Activated CD4-positive, alpha-beta T cell treated with anti-CD3 and anti-CD28 coated beads, Interleukin-2, amount 50 U/mL, for 24 hours (primary cell): ENCODE measurements around the gene KNCN.

Experiments
- DNase-seq, 2 donors: peaks; one replicate each; pipeline ENCODE4 v3.0.0-alpha.2; 2020; ENCODE audit warnings: low read depth in 1 of 2, low spot score in 1 of 2

The KNCN gene

DNA sequence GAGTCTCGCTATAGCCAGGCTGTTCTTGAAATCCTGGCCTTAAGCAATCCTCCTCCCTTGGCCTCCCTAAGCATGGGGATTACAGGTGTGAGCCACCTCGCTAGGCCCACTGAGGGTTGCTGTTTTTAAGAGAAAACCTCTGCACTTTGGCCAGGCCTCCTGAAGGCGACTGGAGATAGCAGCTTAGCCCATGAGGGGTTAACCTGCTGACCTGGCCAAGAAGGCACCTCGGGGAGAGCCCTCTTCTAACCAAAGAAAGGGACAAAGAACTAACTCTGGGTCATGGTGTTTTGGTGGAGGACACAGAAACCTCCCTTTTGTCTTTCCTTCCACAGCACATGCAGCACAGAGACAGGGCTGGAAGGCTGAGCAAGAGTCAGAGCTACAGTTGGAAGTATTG is 17.7 kb upstream of the KNCN start:
- DNase-seq, result no peak

DNA sequence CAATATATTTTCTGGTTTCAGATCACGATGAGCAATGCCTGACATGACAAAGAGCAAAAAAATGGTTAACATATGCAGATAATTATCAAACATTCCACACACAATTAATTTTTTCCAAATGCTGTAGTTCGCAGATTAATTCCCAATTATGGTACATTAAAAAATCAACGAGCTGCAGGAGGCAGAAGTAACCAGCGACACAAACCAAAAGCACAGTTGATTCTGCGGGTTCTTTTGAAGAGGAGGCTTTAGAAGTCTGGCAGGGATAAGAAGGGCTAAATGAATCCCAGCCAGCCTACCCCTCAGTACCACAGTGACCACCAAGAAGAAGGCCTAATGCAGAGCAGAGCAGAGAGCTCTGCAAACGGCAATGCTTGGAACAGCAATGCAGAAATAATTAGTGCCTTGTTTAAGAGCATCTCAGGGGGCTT is 17.0 kb upstream of the KNCN start:
- DNase-seq, result no peak

DNA sequence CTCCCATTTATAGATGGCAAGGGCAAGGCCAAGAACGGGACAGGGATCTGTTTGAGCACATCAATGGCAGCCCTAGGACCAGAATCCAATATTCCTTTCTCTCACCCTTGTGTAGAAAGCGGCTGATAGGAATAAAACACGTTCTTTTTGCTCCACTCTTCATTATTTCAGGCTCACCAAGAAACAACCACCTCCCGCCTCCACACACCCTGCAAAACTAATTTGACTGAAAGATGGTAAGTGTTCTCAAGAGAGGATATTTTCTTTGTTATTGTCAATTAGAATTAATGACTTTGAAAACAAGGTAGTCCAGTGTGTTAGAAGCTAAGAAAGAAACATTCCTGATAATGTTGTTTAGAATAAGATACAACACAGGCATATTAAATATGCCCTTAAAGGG is 11.9 kb upstream of the KNCN start:
- no peak for DNase-seq

DNA sequence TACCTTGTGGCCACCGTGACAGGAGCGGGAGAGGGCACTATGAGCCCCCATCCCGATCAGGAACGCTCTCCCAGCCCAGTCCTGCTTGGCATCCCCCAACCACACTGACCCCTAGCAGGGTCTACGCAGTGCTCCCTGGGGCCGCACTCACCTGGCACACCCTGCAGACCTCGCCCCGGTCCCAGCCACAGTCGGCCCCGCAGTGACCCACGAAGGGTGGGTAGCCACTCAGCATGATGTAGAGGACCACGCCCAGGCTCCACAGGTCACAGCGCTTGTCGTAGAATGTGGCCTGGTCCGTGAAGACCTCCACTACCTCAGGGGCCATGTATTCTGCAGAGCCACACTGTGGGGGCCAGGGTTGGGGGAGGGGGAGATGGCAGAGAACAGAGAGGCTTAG is 11.1 kb upstream of the KNCN start:
- no peak for DNase-seq

DNA sequence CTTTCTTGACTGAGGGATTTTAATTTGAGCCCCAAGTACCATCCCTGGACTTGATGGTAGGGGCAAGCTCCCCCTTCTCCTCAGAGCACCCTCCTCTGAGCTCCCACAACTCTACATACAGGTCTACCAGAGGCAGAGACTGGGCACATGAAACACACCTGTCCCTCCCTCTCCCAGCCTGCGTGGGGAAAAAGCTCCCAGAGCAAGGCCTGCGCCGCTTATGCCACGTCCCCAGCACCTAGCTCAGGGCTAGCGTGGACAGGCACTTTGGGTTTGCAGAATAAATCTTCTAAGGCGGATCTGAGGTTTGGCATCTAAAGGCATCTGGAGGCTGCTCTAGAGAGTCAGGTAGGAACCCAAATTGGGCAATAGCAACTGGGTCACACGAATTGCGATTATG is 7.5 kb upstream of the KNCN start:
- DNase-seq, result no peak

DNA sequence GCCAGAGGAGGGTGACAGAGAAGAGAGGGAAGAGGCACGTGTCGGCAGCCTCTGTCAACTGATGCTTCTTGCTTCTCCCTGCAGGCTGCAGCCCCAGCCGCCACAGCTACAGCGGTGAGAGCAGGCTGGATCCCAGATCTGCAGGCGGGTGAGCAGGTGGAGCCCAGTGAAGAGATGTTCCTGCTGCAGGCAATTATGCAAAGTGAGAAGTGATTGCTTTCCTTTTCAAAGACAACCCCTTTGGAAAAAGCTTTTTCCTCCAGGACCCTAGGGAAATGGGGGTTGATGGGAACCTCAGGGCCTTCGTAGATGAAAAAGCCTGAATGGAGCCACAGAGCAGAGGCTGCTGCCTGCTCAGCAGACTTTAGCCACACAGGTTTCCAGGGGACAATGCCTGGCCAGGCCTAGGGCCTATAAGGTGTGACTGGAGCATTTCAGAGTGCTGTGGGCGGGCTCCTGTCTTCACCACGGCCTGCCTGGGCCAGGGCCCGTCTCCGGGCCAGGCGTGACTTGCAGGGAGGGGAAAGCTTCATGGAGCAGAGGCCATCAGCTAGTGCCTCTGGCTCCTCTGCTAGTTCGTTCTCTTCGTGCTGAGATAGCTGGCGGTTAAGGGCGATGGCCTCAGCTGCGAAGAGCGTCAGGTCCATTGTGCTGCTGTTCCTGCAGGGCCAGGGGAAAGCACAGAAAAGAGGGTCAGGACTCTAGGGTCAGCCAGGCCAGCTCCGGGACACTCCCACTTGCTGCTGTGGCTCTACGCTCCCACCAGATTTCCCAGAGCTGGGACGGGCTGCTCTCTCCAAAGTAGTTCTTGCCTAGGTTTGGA is 6.9 kb upstream of the KNCN start:
- no peak for DNase-seq

DNA sequence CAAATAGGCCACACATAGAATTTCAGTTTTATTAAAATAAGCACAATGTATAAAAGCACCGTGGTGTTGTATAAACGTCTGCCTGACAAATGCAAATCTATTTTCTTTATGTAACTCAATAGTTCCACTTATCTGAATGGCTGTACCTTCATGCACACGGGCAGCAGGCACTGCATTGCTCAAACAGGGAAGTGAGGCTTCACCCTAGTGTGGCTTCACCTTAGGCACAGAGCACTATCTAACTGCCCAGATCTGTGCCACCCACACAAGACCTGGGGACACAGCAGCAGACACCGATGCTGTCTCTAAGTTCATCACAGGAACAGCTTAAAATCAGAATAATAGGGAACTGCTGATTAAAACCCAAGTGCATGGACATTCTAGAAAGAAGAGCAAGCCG is 6.0 kb upstream of the KNCN start:
- no peak for DNase-seq

DNA sequence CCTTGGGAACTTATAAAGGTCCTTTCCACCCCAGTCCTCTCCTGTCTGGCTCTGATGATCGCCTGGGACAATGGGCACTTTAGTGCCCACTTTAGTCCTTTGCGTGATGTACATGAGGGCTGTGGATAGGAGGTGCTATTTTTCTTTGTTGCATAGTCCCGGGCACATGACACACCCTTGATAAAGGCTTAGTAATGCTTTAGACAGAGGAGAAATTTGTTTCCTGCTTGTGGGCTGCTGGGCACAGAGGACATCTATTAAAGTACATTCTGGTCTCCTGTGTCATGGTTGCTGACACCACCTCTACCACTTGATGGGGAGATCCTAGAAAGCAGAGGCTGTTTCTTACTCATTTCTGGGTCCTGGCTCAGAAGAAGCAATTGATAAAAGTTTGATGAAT is 5.4 kb upstream of the KNCN start:
- no peak for DNase-seq

DNA sequence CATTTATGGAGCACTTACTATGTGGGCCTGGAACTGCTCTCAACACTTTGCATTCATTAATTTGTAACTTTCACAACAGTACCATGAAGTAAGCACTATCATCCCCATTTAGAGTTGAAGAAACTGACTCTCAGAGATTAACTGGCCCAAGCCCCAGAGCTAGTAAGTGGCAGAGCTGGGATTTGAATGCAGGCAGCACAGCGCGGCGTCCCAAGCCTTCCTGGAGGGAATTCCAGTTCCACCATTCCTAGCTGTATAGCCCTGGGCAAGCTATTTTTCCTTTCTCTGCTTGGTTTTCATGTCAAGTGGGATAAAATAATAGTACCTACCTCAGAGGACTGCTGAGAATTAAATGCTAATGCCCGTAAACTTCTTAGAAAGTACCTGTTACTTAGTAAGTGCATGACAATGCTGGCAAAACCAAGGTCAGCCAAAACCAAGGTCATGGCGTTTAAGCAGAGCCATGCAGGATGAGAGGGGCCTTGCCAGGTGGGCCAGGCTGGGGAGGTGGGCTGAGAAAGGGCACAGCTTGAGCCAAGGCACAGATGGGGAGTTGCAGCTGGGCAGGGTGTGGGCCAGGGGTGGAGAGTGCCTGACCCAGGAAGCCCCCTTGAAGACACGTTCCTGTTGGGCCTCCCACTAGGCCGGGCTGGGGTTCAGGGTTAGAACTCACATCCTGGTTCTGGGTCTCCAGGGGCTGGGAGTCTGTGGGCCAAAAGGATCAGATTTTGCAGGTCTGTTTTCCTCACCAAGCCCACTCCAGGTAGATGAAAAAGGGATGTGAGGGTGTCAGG is 4.6 kb upstream of the KNCN start:
- DNase-seq, result no peak

DNA sequence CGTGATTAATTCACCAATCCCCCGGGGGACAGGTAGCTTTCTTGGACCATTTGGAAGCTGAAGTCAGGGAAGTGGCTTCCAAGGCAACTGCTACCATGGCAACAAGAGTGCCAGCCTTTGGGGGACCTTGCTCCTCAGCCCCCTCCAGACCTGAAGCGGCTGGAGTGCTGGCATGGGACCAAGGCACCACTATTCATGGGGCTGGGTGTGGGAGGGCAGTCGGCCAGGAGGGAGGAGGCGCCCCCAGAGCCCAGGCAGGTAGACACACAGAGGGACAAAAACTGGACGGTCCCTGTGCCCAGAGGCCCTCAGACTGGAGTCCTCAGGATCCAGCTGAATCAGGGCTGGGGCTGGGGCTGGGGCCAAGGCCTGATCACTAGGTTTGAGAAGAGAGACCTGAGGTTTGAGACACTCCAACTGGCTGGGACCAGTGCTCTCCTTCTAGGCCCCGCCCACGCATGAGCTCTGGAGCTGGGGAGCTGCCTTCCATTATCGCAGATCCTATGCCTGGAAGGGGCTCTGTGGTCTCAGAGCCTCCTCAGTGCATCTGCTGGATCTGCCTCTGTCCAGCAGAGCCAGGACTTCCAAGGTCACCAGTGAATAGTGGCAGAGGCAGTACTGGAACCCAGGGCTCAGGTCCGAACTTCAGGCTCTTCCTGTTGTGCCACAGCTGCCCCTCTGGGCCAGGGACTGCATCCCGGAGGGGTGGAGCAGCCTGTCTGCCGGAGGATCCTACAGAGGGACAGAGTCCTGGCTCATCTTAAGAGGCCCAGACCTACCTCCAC is 3.3 kb upstream of the KNCN start:
- no peak for DNase-seq

DNA sequence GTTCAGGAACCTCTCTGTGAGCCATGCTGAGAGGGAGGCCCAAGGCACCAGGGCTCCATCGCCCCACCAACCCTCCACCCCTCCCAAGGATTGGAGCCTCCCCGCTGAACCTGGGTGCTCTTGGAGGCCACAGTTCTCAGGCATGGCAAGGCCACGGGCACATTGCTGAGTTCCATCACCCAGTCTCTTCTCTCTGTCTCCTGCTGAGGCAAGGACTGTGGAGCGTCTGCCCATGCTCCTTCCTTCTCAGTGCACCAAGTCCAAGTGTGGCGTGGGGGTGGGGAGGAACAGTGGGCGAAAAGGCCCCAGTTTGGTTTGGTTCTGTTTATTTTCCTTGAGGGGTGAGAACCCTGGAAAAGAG is 2.8 kb upstream of the KNCN start:
- no peak for DNase-seq

DNA sequence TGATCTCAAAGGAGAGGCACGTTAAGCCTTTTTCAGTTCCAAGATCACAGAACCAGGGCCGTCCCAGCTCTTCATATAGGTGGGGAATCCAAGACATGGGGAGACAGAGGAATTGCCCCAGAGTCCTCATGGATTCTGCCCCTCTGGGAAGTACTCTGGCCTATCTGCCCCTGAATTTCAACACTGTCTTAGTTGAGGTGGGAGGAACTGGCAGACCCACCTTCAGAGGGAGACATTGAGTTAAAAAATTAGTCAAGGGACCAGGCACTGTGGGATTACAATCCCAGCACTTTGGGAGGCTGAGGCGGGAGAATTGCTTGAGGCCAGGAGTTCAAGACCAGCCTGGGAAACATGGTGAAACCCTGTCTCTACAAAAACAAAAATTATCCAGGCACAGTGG is 2.1 kb upstream of the KNCN start:
- DNase-seq, result no peak

DNA sequence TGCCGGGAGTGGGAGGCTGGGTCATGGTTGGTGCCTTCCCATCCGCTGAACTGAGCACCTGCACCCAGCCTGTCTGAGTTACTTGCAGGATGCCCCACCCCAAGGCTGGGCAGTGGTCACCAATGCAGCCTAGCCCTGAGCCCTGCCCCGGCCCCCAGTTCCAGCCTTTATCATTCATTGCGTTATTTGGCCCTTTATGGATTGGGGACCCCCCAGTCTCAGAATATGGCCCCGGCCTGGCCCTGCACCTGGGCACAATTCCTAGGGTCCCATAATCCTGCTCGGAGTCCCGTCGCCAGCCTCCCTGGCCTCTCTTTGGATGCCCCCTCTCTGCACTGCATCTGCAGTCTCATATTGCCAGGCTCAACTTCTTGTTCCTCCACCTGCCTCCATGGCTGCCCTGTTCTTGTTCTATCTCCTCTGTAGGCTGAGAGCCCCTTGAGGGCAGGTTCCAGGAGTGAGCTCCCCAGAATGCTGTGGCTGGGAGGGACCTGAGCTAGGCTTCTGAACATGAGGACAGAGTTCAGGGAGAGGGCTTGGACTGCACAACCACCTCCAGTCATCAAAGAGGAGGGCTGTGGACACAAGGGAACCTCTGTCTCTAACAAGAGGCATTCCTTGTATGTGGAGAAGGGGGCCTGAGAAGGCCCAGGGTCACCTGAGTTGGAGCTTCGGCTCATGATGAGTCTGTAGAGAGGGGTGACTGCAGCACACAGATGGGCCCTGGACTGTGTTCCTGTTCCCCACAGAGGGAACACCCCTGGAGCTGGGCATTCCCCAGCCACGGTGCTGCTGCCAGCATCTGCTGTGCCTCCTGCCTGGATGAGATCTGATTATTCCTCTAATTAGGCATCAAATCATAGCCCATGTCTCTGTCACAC is 1.1 kb upstream of the KNCN start:
- DNase-seq, result no peak

DNA sequence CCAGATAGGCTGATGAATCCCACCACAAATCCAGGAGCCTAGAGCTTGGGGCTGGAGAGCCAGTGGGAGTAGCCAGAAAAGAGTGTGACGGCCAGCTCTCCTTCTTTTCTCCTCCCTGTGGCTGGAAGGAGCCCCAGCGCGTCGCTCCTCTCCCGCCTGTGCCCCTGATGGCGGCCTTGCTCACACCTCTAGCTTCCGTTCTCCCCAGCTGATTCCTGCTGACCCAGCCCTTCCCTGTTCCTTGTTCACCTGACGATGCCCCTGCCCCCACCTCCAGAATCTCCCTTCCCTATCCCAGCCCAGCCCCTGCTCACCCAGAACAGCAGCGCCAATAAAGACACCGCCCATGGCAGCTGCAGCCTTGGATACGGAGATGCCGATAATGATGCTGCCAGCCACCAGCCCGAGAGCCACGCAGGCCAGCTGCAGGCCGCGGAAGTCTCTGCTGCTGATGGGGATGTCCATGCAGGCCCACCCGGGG is 656 bp downstream of the KNCN start:
- DNase-seq, result no peak

DNA sequence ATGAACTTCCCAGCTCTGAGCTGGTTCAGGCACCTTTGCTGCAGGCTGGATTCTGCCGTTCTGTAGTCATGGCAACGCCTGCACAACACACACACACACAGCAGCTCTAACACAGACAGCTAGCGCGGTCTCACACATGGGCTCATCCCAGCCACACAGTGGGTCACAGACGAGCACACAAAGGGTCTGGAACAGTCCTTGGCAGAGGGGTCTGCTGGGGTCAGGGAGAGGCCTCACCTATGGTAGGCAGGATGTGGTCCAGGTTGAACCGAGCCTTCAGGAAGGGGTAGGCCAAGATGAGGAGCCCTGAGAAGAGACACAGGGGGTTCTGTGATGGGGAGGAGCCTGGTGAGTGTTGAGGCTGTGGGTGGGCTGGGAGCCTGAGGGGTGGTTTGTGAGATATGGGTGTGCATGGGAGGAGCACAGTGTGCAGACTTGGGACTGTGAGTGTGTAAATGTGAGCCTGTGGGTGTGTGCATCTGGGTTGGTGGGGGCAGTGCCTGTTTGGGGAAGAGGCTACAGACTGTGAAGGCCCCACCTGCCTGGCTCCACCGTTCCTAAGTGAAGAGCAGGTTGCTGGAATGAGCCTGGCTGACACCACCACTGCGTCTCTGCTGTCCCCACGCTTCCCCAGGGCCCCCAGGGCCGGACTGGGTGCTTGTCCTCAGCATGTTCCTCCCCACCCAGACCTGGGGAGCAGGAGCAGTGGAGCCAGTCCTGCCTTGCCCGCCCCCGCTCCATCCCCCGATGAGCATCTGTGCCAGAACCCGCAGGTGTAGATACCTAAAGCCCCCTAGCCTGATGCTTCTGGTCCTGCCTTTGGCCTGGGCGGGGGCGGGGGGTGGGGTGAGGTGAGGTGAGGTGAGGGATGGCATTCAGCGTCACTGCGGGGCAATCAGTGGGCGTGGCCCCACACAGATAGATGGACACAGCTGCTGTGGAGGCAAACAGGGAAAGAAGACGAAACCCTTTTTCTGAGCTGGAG is 1.5 kb downstream of the KNCN start:
- DNase-seq, result no peak

DNA sequence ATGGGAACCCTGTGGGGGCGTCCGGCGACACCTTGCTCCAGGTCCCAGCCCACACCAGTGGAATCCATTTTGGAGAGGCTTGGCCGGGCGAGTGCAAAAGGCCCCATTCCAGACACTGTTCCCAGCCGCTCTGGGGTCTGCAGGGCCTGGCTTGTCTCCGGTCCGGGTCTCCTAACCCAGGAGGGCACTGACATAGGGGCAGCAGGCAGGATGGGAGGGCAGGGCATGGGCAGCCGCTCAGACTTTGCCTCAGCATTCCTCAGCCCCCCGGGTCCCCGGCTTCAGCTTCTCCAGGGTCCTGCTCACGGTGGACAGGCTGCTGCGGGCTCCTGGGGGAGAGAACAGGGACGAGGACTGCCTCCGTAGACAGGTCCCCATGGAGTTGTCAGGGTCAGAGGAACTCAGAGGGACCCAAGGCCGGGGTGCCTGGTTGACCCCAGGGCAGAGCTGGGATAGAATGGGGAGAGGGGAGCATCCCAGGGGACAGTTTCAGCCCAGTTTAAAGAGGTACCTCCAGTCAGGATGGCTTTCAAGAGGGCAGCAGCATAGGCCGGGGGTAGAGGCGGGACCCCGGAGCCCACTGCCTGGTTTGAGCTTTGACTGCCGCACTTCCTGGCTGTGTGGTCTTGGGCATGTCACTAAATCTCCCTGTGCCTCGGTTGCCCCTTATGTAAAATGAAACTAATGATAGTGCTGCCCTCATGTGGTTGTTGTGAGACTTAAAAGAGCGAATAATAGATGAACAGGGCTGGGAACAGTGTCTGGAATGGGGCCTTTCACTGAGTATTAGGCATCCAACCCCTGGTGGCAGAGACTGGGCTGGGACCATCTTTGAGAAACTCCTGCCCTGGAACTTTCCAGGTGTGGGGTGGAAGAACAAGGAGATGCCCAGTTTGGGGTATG is 3.7 kb downstream of the KNCN start:
- DNase-seq, result no peak

DNA sequence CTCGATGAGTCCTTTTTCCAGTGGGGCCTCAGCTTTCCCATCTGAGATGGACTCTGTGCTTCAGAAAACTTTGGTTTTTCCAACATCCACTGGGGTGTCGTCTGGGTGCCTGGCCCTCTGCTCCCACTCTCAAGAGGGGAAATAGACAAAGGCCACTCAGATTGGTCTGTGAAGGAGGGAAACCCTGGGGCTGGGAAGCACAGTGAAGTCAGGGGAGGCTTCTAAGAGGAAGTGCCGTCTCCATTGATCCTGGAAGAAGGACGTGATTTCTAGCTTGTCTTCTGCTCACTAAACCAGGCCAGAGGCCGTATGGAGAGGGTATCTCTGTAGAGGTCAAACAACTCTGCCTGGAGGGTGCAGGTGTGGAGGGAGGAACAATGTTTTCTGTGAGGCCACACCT is 5.2 kb downstream of the KNCN start:
- no peak for DNase-seq

DNA sequence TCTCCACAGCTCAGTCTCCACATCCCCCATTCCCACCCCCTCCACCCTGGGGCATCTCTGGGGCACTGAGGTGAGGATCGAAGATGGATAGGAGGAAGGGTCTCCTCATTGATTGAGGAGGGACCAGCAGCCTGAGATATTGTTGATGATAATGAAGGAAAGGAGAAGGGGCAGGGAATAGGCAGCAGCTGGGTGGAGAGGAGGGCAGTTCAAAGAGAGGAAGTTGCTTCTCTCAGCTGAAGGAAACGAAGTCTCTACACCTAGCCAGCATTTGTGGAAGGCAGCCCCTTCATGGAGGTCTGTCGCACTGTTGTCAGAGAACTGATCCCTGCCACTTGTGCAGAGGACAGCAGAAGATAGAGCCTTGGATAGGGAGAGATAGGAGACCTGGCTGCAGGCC is 5.7 kb downstream of the KNCN start:
- DNase-seq, result no peak
